ENCODE measurements around the gene RAB19.
"Not testable (repeated sequence)": the region's sequence is repeated elsewhere in the genome, so short reads cannot be mapped to it uniquely, and the experiment has no call there.

Gene RAB19

GRCh38 chr7:140453785-140454656 is 50.2 kb downstream of the RAB19 start:
- DNase-seq = not testable (repeated sequence)

GRCh38 chr7:140454657-140455015 is 50.8 kb downstream of the RAB19 start:
- no peak for DNase-seq

GRCh38 chr7:140455743-140456142 is 51.9 kb downstream of the RAB19 start:
- DNase-seq = no peak

DNA sequence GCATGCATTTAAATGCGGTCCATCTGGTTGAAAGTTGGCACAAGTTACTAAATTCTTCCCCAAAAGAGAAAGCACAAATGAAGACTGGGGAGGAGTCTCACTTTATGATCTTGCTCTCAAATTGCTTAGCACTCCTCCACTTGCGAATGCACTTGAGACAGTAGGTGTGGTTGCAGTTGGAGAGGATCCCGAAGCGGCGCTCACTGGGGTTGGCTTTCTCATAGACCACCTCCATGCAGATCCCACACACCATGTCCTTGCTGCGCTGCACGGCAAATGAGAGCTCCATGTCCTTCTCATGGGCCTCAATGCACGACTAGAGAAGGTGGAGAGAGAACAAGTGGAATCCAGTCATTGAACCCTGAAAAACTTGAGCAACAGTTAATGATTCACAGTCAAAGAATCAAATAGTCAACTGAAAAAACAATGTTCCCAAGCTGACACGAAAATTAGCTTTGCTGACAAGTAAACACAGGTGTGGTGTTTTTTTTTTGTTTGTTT is 52.7 kb downstream of the RAB19 start:
- no peak for DNase-seq

DNA sequence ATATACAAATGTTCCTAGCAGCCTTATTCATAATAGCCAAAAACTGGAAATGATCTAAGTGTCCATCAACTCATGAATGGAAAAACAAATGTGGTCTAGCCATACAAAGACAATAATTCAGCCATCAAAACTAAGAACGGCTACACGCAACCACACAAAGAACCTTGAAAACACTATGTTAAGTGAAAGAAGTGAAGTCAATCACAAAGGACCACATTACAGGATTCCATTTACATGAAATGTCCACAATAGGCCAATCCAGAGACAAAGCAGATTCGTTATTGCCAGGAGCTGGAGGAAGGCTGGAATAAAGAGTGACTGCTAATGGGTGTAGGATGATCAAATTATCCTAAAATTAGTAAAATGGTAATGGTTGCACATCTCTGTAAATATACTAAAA is 54.3 kb downstream of the RAB19 start:
- no peak for DNase-seq

DNA sequence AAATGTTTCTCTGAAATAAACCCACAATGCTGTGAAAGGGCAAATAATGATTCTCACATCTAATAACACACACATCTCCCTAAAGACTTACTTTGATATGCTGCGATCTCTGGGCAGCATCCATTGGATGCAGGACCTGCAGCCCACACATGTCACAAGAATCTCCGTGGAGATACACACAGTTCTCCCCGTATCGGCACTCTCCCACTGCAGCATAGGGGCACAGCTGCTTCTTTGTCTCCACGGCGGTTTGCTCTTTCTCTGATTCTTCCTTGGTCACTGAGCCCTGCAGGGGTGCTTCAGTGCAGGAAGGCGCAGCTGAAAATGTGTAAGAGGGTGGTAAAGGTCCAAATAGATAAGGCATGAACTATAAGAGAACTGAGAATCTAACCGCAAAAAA is 55.1 kb downstream of the RAB19 start:
- DNase-seq = no peak

DNA sequence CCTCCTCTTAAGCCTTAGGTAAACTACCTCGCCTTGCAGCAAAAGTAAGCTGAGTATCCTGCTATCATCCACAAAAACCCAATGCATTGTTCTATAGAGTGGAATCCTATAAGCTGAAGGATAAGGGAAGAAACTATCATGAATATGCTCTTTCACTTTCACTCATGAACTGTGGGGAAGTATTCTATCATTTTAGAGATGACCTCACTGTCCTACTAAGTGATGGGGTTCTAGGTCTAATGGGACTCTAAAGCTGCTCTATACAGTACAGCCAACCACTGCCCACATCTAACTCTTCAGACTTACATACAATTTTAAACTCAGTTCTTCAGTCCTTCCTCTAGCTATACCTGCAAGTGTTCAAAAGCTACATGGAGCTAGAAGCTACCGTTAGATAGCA is 59.3 kb downstream of the RAB19 start:
- DNase-seq = no peak

- peak; percentile 68 to 76 for DNase-seq
Measured at GRCh38 chr7:140475747-140476333, 72.0 kb downstream of the RAB19 start.

DNA sequence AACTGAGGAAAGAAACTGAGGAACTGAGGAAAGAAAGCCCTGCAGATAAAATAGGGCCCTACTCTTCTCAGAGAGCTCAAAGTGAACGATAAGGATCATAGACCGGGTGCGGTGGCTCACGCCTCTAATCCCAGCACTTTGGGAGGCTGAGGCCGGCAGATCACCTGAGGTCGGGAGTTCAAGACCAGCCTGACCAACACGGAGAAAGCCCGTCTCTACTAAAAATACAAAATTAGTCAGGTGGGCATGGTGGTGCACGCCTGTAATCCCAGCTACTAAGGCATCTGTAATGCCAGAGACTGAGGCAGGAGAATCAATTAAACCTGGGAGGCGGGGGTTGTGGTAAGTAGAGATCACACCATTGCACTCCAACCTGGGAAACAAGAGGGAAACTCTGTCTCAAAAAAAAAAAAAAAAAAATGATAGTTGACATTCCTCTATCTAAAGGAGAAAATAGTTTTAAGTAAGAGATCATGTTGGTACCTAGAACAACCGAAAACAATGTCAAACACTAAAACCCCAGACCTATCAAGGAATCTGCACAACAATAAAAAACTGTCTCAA is 72.9 kb downstream of the RAB19 start:
- DNase-seq = no peak
